HepG2 (cell line): Measurements from ENCODE around the gene PRR15L. TPM values are rescaled to one million over a fixed set of nuclear protein-coding genes. Genes with fewer than 3 reads are reported as not detected.

ENCODE experiments used
- AKNA ChIP-seq: sonication (generic); formaldehyde crosslinking; IDR thresholded peaks from 2 replicates; pipeline ENCODE4 v1.4.0; 2020; ENCODE audit warnings: missing genetic modification reagents, borderline replicate concordance
- ARID4A ChIP-seq: sonication (generic); formaldehyde crosslinking; IDR thresholded peaks from 2 replicates; pipeline ENCODE4 v1.5.0; 2020; ENCODE audit warnings: mild to moderate bottlenecking, missing genetic modification reagents, borderline replicate concordance
- ARNT ChIP-seq: fragments of 450-650 bp; IDR thresholded peaks from 2 replicates; pipeline ENCODE4 v1.6.1; 2017
- CC2D1A ChIP-seq: sonication (generic); formaldehyde crosslinking; IDR thresholded peaks from 2 replicates; pipeline ENCODE4 v1.8.1; 2023; ENCODE audit warnings: mild to moderate bottlenecking, missing genetic modification reagents
- GMEB1 ChIP-seq: sonication (generic); formaldehyde crosslinking; IDR thresholded peaks from 2 replicates; pipeline ENCODE4 v1.5.1; 2020; ENCODE audit warnings: missing genetic modification reagents, mild to moderate bottlenecking, borderline replicate concordance
- LRRFIP1 ChIP-seq: sonication (generic); formaldehyde crosslinking; conservative IDR thresholded peaks from 2 replicates; pipeline ENCODE4 v1.4.0; 2020; ENCODE audit warnings: missing genetic modification reagents
- SETDB1 ChIP-seq: sonication (generic); formaldehyde crosslinking; IDR thresholded peaks from 2 replicates; pipeline ENCODE4 v1.5.1; 2020; ENCODE audit warnings: missing genetic modification reagents, mild to moderate bottlenecking, borderline replicate concordance
- ZNF235 ChIP-seq: sonication (generic); formaldehyde crosslinking; IDR thresholded peaks from 2 replicates; pipeline ENCODE4 v1.8.1; 2023; ENCODE audit warnings: mild to moderate bottlenecking, missing genetic modification reagents, borderline replicate concordance
- ZNF24 ChIP-seq: fragments of 450-650 bp; IDR thresholded peaks from 2 replicates; pipeline ENCODE4 v1.6.1; 2017; ENCODE audit warnings: antibody characterized with exemption, mild to moderate bottlenecking
- ZNF260 ChIP-seq: sonication (generic); formaldehyde crosslinking; IDR thresholded peaks from 2 replicates; pipeline ENCODE4 v1.4.0; 2020; ENCODE audit warnings: missing genetic modification reagents, low read depth, mild to moderate bottlenecking, borderline replicate concordance
- ZNF510 ChIP-seq: sonication (generic); formaldehyde crosslinking; IDR thresholded peaks from 2 replicates; pipeline ENCODE4 v1.4.0; 2020; ENCODE audit warnings: low read depth, mild to moderate bottlenecking, missing genetic modification reagents
- ZNF703 ChIP-seq: sonication (generic); formaldehyde crosslinking; IDR thresholded peaks from 2 replicates; pipeline ENCODE4 v1.5.1; 2020; ENCODE audit warnings: missing genetic modification reagents, mild to moderate bottlenecking, moderate library complexity, borderline replicate concordance
- polyA plus RNA-seq, 8 experiments: library from polyadenylated mRNA; depleted of rRNA in 3 of 8; stranded (reverse) in 7 of 8; unstranded in 1 of 8; fragments of >200 nt; fragmentation: Illumina TruSeq in 4 of 8; extraction: Trizol in 4 of 8; gene quantifications; 2 replicates each; pipeline versions ENCODE4 v1.2.1 to v1.2.3, GENCODE V29; 2011 to 2016; ENCODE audit warnings: low read depth in 4 of 8, missing spikeins in 1 of 8, mixed read lengths in 1 of 8; ENCODE audit not compliant: insufficient read depth in 1 of 8
- total RNA-seq, 5 experiments: library from RNA; depleted of rRNA; stranded (reverse); fragments of >200 nt; fragmentation: Illumina TruSeq; extraction: Trizol; gene quantifications; 2 replicates each; pipeline ENCODE4 v1.2.3, GENCODE V29; 2016; ENCODE audit warnings: low read depth in 1 of 5

Gene PRR15L
- total and polyA plus RNA-seq, 2 of the 13 experiments (the other 11 are each of a cell fraction or from before 2014, with no cell fraction given), result 0.44 to 2.0 TPM

- peak; percentile 99 for TF ChIP-seq GMEB1
- TF ChIP-seq ZNF510 (CRISPR knock-in tag), result no peak
- no peak for TF ChIP-seq SETDB1 (CRISPR knock-in tag)
- TF ChIP-seq ARNT, result no peak
- no peak for TF ChIP-seq AKNA
- TF ChIP-seq ARID4A (CRISPR knock-in tag), result peak; percentile 98
- TF ChIP-seq LRRFIP1 (CRISPR knock-in tag), result no peak
- TF ChIP-seq ZNF703 (CRISPR knock-in tag), result no peak
- no peak for TF ChIP-seq ZNF260 (CRISPR knock-in tag)
- TF ChIP-seq ZNF24, result peak; percentile 65; the same call in 1 of the 2 replicates
- TF ChIP-seq ZNF235 (CRISPR knock-in tag), result peak; percentile 92; the same call in 1 of the 2 replicates
- peak; percentile 94 for TF ChIP-seq CC2D1A (CRISPR knock-in tag)
These were observed 13.2 kb upstream of the PRR15L start, which contains the start of gene CDK5RAP3 (continued) for GRCh38 chr17:47970725-47971499.
